SK-N-MC (cell line): ENCODE results near the gene SYTL3.

Experiments used
- EZH2 ChIP-seq: fragments of 200-600 bp; sonication (generic); IDR thresholded peaks from one replicate; pipeline ENCODE4 v1.6.1; 2017; ENCODE audit warnings: antibody characterized with exemption
- POLR2AphosphoS5 ChIP-seq: IDR thresholded peaks from 2 replicates; pipeline ENCODE4 v1.6.1; 2012; ENCODE audit warnings: mild to moderate bottlenecking, low read depth, low read length, borderline replicate concordance

DNA sequence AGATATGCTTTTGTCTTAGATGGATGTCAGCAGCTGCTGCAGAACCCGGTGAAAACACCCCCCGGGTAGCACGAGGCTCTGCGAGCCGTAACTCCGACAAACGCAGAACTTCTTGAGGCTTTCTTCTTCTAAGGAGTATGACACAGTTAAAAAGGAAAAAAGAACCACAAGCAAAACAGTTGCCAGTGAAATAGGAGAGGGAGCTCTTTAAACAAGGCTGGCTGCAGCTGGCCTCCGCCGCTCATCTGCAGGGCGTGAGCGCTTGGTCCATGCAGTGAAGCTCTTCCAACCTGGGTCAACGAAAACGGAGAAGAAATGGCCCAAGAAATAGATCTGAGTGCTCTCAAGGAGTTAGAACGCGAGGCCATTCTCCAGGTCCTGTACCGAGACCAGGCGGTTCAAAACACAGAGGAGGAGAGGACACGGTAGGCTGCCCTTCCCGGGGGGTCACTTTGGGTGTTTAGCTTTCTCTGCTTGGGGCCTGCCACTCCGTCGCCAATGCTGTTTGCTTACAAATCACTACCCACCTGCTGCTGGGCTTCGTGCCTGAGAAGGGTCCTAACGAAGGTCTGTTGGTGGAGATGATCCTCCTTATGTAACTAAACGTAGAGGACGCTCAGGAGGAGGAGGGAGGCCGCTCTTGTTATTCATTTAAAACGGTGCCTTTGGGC, 13.2 kb downstream of the SYTL3 start:
- TF ChIP-seq EZH2 (no peak), POLR2AphosphoS5 (no peak)
